Right hindlimb (tissue), 1 donor: ENCODE data around the gene COL9A3.

Experiments used
- DNase-seq: peaks from one replicate; pipeline ENCODE4 v3.0.0-alpha.2; 2018

Gene COL9A3

DNA sequence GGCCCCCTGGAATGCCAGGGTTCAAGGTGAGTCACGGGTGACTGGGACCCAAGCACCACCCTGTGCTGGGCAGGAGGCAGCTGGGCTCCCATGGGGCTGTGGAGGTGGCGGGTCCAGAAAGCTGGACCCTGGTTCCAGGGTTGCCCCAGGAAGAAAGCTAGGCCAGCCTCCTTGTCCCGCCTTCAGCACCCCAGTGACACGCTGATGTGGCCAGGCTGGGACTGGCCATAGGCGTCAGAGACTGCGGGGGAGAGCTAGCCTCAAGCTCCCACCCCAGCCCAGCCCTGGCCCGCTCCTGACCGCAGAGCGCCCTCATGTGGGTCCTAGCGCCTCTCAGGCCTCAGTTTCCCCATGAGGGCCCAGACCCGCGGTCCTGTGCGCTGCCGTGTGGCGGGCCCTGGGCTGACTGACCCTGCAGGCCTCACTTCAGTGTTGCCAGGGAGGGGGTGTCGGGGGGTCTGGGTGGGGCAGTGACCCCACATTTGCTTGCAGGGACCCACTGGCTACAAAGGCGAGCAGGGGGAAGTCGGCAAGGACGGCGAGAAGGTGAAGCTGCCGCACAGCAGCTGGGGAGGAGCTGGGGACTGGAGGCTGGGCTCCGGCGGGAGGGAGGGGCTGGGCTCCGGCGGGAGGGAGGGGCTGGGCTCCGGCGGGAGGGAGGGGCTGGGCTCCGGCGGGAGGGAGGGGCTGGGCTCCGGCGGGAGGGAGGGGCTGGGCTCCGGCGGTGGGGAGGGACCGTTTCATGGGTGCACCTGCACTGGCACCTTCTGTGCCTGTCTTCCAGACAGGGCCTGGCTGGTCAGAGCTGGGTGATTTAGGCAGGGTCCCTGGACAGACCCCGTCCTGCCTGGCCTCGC is 7.9 kb downstream of the COL9A3 start:
- peak; percentile 68 for DNase-seq

DNA sequence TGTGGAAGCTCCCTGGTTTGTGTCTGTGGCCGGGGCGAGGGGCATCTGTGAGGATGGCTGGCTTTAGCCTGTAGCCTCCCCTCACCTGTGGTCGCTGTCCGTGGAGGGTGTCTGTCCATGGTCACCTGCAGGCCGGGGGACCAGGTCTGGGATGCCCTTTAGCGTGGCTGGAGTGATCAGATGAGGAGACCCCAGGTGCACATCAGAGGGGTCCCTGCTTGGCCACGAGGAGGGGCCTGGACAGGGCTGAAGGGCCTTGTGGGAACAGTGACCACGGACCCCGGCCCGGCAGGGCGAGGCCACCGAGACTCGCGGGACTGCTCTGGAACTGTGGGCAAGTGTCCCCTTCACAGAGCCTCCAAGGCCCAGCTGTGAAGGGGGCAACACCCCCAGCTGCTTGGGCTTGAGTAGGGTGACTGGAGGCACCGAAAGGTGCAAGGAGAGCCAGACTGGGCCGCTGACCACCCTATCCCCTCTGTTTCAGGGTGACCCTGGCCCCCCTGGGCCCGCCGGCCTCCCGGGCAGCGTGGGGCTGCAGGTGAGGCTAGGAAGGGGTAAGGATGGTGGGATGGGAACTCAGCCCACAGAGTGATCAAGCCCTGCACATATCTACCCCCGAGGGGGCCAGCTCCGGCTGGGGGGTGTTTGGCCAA is 8.6 kb downstream of the COL9A3 start:
- DNase-seq, result peak; percentile 50

DNA sequence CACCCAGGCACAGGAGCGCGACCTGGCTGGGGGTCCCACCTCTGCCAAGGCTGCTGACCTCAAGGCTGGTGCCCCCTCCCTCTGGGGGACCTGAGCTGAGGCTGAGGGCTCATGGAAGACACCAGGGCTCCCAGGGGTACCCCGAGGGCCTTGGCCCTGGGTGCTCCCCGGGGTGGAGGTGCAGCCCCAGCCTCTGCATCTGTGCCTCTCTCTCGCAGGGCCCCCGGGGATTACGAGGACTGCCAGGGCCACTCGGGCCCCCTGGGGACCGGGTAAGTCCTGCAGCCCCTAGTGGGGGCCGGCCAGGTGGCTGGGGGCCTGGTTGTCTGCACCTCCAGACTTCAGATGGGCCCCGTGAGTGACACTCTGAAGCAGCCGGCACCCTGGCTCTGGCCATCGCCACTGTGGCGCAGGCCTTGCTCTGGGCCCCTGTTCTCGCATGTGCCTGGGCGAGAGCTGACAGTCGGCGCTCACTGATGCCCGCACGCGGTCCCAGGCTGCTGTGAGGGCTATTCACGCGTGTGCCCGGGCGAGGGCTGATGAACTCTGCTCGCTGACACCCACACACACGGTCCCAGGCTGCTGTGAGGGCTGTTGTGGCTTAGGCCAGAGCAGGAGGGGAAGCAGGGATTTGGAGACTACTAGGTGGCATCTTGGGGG is 9.3 kb downstream of the COL9A3 start:
- DNase-seq, result peak; percentile 41

DNA sequence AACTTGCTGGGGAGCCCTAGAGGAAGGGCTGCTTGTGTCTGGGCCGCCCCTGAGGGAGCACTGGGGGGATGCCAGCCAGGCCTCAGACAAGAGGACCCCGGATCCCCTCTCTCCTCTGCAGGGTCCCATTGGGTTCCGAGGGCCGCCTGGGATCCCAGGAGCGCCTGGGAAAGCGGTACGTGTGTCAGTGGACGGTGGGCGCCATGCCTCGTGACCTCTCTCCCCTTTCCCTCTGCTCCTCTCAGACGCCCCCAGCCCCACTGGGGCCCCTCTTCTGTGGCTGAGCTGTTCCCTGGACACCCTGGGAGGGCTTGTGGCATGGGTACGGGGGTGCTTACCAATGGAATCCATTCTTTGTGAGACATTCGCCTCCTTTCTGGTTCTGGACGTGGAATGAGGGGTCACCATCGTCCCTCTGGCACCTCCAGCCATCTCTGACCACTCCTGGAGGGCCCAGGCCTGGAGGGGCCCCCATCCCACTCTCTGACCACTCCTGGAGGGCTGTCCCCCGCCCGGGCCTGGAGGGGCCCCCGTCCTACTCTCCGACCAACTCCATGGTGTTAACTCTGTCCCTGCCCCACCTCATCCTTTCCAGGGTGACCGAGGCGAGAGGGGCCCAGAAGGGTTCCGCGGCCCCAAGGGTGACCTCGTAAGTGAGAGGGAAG is 9.9 kb downstream of the COL9A3 start:
- peak; percentile 25 for DNase-seq

DNA sequence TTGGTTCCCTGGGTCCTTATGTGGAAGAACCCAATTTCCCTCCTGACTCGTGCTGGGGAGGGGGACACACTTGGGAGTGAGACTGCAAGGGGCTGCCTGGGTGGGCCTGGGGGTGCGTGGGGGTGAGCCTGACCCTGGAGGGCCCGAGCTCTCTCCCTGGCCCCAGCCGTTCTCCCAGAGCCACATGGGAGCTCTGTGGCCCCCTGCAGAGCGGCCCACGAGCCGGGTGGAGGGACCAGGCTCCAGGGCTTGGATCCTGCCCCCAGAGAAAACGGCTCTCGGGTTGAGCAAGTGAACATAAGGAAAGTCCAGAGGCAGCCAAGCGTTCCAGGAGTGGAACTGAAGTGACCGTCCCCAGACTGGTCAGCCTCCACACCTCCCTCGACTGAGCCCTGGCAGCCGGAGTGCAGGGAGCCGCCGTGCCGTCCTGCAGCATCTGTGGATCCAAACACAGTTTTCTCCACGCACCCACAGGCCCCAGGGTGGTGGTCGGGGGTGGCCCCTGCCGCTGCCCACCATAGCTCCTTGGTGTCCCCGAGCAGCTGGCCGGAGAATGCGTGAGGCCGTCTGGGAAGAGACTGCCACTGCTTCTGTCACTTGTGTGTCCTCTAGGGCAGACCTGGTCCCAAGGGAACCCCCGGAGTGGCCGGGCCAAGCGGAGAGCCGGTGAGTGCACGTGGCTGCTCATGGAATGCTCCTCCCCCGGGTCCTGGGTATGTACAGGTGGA is 10.6 kb downstream of the COL9A3 start:
- peak; percentile 28 for DNase-seq

DNA sequence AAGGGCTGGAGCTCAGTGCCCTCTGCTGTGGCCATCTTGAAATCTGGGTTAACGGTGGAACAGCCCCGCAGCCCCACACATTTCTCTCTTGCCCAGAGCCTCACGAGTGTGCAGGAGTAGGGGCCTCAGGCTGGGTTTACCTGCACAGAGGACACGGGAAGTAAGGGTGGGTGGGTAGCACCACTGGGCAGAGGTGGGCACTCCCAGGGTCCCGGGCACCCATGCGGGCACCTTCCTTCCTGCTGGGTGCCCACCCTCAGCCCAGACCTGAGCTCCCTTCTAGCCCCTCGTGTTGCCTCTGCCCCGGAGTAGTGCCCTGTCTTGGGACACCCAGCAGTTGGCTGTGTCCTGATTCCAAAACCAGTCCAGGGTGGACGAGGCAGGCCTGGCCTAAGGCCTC is 11.2 kb downstream of the COL9A3 start:
- DNase-seq, result no peak

DNA sequence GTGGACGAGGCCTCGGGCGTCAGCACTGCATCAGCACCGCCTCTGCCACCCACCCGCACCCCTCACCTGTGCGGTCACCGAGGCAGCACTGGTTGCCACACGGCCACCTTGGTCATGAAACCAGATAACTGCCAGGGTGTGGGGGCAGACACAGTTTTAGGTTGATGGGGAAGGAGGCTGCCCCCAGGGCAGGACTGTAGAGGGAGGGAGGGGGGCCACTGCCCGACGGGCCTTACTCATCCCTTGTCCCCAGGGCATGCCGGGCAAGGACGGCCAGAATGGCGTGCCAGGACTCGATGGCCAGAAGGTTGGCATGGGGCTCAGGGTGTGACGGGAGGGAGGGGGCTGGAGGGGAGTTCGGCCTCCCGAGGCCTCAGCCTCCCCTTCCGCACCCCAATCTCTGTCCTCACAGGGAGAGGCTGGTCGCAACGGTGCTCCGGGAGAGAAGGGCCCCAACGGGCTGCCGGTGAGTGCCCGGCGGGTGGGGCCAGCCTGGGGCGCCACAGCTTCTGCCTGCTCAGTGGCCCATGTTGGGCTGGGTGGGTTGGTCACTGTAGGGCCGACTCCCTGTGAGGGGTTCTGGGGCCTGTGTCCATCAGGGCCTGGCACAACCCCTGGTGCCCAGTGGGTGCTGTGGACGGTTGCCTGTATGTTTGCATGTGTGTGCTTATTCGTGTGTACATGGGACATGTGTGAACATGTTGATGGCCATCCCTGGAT is 11.8 kb downstream of the COL9A3 start:
- peak; percentile 24 for DNase-seq

DNA sequence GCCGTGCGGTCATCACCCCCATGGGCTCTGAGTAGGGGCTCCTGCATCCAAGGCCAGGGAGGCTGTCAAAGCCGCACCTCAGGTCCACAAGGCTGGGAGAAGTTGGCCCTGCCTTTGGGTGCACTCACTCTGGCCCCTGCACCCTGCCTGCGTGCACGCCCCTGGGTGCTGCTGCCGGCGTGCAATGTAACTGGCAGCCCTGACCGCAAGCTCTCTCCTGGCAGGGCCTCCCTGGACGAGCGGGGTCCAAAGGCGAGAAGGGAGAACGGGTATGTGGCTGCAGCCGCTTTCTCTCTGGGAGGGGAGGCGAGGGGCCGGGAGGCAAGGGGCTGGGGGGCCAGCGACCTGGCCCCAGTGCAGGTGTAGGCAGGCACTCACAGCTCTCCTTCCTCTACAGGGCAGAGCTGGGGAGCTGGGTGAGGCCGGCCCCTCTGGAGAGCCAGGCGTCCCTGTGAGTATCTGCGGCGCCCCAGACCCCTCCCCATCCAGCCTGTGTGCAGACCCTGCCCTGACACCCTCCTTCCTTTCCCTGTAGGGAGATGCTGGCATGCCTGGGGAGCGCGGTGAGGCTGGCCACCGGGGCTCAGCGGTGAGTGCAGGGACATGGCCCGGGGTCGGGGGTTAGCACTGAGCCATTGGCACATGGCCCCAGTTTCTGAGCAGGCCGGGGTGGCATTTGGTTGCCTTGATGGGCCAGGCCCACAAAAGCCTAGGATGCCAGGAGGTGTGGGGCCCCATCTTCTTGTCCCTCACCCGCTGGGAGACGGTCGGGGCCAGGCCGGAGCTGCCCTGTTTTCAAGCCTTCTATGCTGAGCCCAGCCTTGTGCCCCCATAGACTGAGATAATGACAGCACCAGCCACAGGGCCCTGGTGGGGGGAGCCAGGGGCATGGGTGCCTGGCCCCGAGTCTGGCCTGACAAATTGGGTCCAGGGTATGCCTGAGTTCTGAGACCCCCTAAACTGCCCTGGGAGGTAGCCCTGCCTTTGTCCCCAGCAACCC is 12.7 kb downstream of the COL9A3 start:
- DNase-seq, result peak; percentile 27

DNA sequence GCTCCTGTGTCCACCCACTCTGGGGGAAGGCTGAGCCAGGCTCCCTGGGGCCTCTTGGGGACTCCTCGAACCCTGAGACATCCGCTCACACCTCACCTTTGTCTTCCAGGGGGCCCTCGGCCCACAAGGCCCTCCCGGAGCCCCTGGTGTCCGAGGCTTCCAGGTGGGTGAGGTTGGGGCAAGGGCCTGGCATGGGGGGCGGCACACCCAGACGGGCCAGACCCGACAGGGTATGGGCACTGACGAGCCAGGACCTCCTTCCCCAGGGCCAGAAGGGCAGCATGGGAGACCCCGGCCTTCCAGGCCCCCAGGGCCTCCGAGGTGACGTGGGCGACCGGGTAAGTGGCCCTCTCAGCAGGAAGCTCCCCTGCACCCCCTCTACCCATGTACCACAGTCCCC is 13.4 kb downstream of the COL9A3 start:
- DNase-seq, result peak; percentile 20

DNA sequence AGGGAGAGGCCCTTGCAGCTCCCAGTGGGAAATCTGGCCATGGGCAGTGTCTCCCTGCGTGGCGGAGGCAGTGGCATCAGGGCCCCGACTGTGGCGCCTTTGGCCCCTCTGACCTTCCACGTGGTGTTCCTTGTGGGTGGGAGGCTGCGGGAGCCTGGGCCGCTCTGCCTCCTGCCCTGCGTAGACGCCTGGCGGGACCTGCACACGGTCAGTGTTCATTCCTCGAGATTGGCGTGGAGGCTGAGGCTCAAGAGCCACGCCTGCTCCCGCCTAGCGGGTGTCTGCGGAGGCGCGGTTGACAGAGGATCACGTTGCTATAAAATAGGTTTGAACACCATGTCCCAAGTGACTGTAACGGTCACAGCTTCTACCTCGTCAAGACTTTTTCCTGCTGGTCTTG is 14.0 kb downstream of the COL9A3 start:
- DNase-seq, result peak; percentile 45

DNA sequence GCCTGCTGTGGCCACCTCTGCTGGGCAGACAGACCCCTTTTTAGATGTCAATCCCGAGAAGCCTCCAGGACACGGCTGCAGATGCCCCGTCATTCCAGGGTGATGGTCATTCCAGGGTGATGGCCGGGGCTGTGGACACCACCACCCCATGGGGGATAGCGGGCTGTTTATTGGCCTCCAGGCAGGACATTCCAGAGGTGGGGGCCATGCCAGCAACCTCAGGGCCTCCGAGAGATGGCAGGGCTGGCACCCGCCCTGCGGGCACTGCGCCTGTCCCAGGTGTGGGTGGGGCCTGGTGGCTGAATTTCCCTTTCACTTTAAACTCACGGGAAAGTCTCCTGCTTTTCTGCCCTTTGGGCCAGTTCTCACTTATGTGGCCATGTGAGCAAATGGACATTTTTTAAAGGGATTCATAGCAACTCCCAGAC is 14.5 kb downstream of the COL9A3 start:
- DNase-seq, result peak; percentile 34

DNA sequence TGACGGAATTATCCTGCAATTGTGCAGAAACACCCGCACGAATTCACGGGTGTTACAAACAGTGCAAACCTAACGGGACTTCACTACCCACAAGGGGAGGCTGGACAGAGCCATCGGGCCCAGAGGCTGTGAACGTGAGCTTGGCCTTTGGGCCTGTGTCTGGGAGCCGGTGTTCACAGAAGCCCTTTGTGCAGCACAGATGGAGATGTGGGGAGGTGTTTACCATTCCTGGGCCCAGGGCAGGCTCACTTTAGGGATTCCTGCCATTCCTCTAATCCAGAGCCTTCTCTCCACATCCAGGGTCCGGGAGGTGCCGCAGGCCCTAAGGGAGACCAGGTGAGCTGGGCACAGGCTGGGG is 15.0 kb downstream of the COL9A3 start:
- no peak for DNase-seq

DNA sequence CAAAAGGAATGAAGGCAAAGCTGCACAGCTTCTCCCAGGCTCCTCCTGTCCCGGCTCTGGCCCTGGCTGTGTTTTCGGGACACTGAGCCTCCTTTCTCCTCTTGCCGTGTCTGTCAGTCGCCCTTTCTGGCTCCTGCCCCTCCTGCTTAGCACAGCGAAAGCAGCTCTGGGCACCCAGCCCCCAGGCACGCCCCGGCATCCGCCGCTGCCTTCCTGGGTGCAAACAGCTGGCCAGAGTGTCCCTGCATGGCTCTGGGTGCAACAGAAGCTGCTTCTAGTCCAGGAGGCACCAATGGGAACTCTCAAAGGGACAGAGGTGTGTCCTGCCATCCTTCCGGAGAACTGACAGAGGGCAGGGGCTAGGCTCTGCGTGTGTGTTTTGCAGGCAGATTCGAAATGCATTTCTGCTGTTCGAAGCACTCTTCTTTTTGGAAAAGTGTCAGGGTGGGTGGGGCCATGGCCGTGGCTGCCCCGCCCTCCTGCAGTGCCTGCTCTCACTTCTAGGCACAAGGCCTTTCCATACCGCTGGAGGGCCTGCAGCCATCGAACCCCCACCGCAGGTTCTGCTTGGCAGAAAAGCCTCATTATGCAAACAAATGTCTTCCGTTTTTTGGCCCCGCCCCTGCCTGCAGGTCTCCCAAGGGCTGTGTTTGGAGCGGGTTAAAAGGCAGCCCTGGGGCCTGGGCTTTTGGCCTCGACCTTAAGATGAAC is 15.5 kb downstream of the COL9A3 start:
- peak; percentile 51 for DNase-seq

DNA sequence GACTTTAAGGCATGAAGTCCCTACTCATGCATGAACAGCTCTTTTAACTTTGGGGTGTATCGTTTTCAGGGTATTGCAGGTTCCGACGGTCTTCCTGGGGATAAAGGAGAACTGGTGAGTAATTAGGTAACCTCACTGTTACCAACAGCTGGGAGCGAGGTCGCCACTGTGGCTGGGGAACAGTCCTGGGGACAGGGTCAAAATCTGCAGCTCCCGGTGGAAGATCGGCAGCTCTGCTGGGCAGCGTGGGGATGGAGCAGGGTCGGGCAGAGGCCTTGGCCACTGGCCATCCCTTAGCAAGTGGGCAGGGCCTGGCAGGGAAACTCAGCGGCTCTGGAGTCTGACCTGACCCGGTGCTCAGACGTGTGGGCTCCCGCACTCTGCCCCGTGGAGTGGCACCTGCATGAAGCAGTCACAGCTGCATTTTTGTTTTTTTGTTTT is 16.1 kb downstream of the COL9A3 start:
- DNase-seq, result peak; percentile 32

DNA sequence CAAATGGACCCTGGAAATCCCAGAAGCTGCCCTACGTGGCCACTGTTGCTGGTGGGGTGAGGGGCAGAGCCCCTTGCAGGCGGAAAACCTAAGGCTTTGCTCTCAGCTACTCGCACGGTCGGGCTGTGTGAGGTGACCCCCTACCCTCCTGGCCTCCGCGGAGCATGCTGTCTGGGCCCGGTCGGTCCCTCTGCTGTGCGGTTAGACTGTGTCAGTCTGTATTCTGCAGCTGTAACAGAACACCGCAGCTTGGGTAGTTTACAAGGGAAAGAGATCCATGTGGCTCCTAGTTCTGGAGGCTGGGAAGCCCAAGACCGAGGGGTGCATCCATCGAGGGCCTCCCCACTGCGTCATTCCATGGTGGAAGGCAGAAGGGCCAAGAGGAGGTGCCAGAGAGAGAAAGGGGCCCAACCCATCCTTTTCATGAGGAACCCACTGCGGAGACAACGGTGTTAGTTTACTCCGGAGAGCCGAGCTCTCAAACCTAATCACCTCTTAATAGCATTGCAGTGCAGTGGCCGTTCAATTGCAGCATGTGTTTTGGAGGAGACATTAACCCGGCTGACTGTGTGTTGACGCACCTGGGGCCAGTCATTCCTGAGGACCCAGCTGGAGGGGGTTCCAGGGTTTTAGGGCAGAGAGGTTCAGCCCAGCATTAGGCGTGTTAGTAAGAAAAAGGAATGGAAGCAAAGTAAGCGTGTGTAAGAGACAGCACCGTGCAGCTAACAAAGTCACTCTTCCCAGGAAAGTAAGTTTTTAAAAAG is 18.3 kb downstream of the COL9A3 start:
- no peak for DNase-seq

DNA sequence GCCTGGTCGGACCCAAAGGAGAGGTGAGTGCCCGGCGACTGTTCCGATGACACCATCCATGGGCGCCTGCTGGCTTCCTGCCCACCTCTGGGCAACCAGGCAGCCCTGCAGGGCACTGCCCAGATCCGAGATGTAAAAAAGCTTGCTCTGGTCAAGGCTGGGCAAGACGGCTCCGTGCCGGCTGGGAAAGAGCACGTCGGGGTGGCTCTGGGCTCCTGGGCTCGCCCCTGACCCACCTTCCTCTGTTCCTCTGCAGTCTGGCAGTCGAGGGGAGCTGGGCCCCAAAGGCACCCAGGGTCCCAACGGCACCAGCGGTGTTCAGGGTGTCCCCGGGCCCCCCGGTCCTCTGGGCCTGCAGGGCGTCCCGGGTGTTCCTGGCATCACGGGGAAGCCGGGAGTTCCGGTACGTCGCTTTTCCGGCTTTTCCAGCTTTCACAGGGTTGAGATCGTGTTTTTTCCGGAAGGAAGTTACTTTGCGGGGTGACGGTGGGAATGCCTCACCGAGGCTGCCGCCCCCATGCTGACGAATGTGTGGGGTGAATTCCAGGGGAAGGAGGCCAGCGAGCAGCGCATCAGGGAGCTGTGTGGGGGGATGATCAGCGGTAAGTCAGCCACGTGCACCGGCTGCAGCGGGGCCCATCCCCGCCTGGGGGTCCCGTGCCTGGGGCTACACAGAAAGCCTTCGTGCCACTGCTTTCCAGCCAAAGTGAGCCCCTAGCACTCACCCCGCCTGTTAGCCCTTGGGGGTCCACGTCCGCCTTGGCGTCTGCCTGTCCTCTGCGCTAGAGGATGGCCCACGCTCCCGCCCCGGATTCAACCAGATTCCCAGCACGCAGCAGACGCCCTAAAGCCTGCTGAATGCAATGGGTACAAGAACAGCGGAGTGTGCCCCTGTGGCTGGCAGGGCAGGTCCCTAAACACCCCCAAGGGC is 19.3 kb downstream of the COL9A3 start:
- peak; percentile 49 for DNase-seq

DNA sequence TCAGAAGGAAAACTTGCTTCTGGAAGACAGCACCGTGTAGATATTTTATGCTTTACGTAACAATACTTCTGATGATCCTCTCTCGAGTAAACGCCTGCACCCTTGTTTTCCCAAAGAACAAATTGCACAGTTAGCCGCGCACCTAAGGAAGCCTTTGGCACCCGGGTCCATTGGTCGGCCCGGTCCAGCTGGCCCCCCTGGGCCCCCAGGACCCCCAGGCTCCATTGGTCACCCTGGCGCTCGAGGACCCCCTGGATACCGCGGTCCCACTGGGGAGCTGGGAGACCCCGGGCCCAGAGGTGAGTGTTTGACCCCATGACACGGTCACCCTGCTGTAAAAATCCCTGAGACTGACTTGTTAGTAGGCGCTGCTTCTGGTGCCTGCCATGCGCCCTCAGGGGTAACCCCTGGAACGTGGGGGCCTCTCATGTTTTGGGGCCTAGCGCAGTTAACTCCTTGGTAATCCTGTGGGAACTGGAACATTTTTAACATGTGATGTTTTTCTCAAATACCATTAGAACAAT is 20.2 kb downstream of the COL9A3 start:
- DNase-seq, result no peak

DNA sequence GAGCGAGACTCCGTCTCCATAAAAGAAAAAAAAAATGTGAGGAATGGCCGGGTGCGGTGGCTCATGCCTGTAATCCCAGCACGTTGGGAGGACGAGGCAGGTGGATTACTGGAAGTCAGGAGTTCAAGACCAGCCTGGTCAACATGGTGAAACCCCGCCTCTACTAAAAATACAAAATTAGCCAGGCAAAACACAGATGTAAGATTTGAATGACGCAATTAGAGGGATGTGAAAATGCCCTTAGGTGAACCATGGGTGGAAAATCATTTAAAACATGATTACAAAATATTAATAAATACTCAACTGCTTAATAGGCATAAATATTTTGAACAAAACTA is 20.9 kb downstream of the COL9A3 start:
- DNase-seq, result no peak
